ENCODE results near the gene FARS2.

GRCh38 chr6:5422321-5422915 lies 161.1 kb downstream of the FARS2 start:
- no peak for TF ChIP-seq POLR2A (IDR thresholded peaks at IDR 0.05; ENCODE audit: low read length)
- no peak for TF ChIP-seq GATA1 (IDR thresholded peaks at IDR 0.05; ENCODE audit: low read depth, low read length)
